Type B pancreatic cell (in vitro differentiated cells): ENCODE data around the gene BEST4. TPM values are rescaled to one million over a fixed set of nuclear protein-coding genes. Genes with fewer than 3 reads are reported as not detected.
"Not testable (repeated sequence)": the region's sequence is repeated elsewhere in the genome, so short reads cannot be mapped to it uniquely, and the experiment has no call there.

Experiments used
- DNase-seq: peaks from one replicate; pipeline ENCODE4 v3.0.0; 2021; ENCODE audit warnings: mixed read lengths; ENCODE audit not compliant: unreplicated experiment; ENCODE audit errors: extremely low spot score
- H3K27ac Mint-ChIP-seq: 2 replicates; pipeline ENCODE4 v1.8.0; 2021; ENCODE audit warnings: mild to moderate bottlenecking, mixed read lengths
- H3K27me3 Mint-ChIP-seq: 2 replicates; pipeline ENCODE4 v1.8.0; 2021; ENCODE audit warnings: mixed read lengths
- H3K36me3 Mint-ChIP-seq: 2 replicates; pipeline ENCODE4 v1.8.0; 2021; ENCODE audit warnings: mixed read lengths
- H3K4me1 Mint-ChIP-seq: one replicate; pipeline ENCODE4 v1.8.0; 2021; ENCODE audit warnings: mixed read lengths; ENCODE audit not compliant: unreplicated experiment
- H3K4me3 Mint-ChIP-seq: 2 replicates; pipeline ENCODE4 v1.8.0; 2021; ENCODE audit warnings: mild to moderate bottlenecking, mixed read lengths
- H3K9me3 Mint-ChIP-seq: 2 replicates; pipeline ENCODE4 v1.8.0; 2021; ENCODE audit warnings: mixed read lengths
- CTCF ChIP-seq: fragments of 200-600 bp; sonication (generic); conservative IDR thresholded peaks from 2 replicates; pipeline ENCODE4 v1.5.0; 2021; ENCODE audit warnings: antibody characterized with exemption, mild to moderate bottlenecking
- total RNA-seq: library from RNA; stranded (reverse); gene quantifications from 2 replicates; pipeline ENCODE4 v1.2.1, GENCODE V29; 2021; ENCODE audit warnings: low replicate concordance

BEST4 gene
- total RNA-seq, 1 donor from 2014 or later = 0.99 TPM

- peak; percentile 90 for TF ChIP-seq CTCF
- H3K27ac Mint-ChIP-seq = peak within 1 kb of the TSS; percentile 99
These were observed 12.0 kb upstream of the BEST4 start, which contains the start of gene PLK3 for GRCh38 chr1:44799770-44800584. PLK3 (plus strand) TSS chr1:44800377; CDS start chr1:44800464, 87 bp downstream.

GRCh38 chr1:44798481-44799365 is 10.8 kb upstream of the BEST4 start:
- peak overlapping the region; percentile 59 for H3K4me3 Mint-ChIP-seq
- no peaks in the 10 kb centered on the region for H3K27me3 Mint-ChIP-seq
- peak overlapping the region; percentile 99 for H3K27ac Mint-ChIP-seq
- no peak for TF ChIP-seq CTCF
- H3K36me3 Mint-ChIP-seq = peaks cover 11% of the 10 kb centered on the region
- no peak for DNase-seq
- H3K4me1 Mint-ChIP-seq = peaks cover 15% of the 10 kb centered on the region
- H3K9me3 Mint-ChIP-seq = no peaks in the 10 kb centered on the region

More at GRCh38 chr1:44799770-44800584, 12.0 kb upstream of the BEST4 start, which contains the start of gene PLK3:
- peak; percentile 96 for DNase-seq
- Mint-ChIP-seq H3K4me1 (peaks cover 15% of the 10 kb centered on the region), H3K4me3 (peak within 1 kb of the TSS; percentile 97), H3K36me3 (peaks cover 11% of the 10 kb centered on the region), H3K9me3 (no peaks in the 10 kb centered on the region), H3K27me3 (no peaks in the 10 kb centered on the region)

- H3K4me3 Mint-ChIP-seq, H3K9me3 Mint-ChIP-seq, H3K27me3 Mint-ChIP-seq, H3K36me3 Mint-ChIP-seq, H3K27ac Mint-ChIP-seq, DNase-seq: not testable (repeated sequence)
- H3K4me1 Mint-ChIP-seq = peaks cover 20% of the 10 kb centered on the region
These were observed 9.9 kb upstream of the BEST4 start for GRCh38 chr1:44797886-44798285.

GRCh38 chr1:44792736-44793502 is 4.9 kb upstream of the BEST4 start:
- DNase-seq = no peak
- Mint-ChIP-seq H3K27me3 (no peaks in the 10 kb centered on the region), H3K4me1 (peaks cover 9% of the 10 kb centered on the region), H3K36me3 (no peaks in the 10 kb centered on the region), H3K9me3 (no peaks in the 10 kb centered on the region), H3K27ac (peak overlapping the region; percentile 20), H3K4me3 (no peak overlapping the region)
- no peak for TF ChIP-seq CTCF

- DNase-seq = no peak
- H3K36me3 Mint-ChIP-seq = no peaks in the 10 kb centered on the region
- no peaks in the 10 kb centered on the region for H3K9me3 Mint-ChIP-seq
- no peak for TF ChIP-seq CTCF
- no peak overlapping the region for H3K27ac Mint-ChIP-seq
- H3K4me3 Mint-ChIP-seq = no peak overlapping the region
- H3K27me3 Mint-ChIP-seq = no peaks in the 10 kb centered on the region
- H3K4me1 Mint-ChIP-seq = peaks cover 13% of the 10 kb centered on the region
These were observed 3.2 kb upstream of the BEST4 start for GRCh38 chr1:44790968-44791801.
